ENCODE measurements around the gene MAPK6.
A peak's percentile ranks its signal among the peaks of the same experiment; 100 is the strongest.
"Not testable (repeated sequence)": the region's sequence is repeated elsewhere in the genome, so short reads cannot be mapped to it uniquely, and the experiment has no call there.

The MAPK6 gene

GRCh38 chr15:52003089-52003488 is 15.9 kb upstream of the MAPK6 start:
- ATAC-seq (replicated peaks; ENCODE audit: extremely low read depth, poor library complexity, severe bottlenecking); H3K4me1 Mint-ChIP-seq; H3K9me3 Mint-ChIP-seq; H3K36me3 Mint-ChIP-seq (ENCODE audit: insufficient read depth); H3K27ac Mint-ChIP-seq (ENCODE audit: low read depth); H3K27me3 Mint-ChIP-seq; H3K4me3 Mint-ChIP-seq; DNase-seq (ENCODE audit: low spot score in 2 of 2): not testable (repeated sequence)

GRCh38 chr15:52003710-52004109 is 15.3 kb upstream of the MAPK6 start:
- no peak for ATAC-seq (replicated peaks; ENCODE audit: extremely low read depth, poor library complexity, severe bottlenecking)
- no peak overlapping the region for H3K4me3 Mint-ChIP-seq
- no peaks in the 10 kb centered on the region for H3K4me1 Mint-ChIP-seq
- peaks cover 2% of the 10 kb centered on the region for H3K36me3 Mint-ChIP-seq (ENCODE audit: insufficient read depth)
- H3K9me3 Mint-ChIP-seq: no peaks in the 10 kb centered on the region
- H3K27ac Mint-ChIP-seq (ENCODE audit: low read depth): no peak overlapping the region
- no peaks in the 10 kb centered on the region for H3K27me3 Mint-ChIP-seq
- DNase-seq (ENCODE audit: low spot score in 2 of 2): no peak

GRCh38 chr15:52004806-52005205 is 14.2 kb upstream of the MAPK6 start:
- DNase-seq (ENCODE audit: low spot score in 2 of 2): no peak
- no peaks in the 10 kb centered on the region for H3K27me3 Mint-ChIP-seq
- H3K27ac Mint-ChIP-seq (ENCODE audit: low read depth): no peak overlapping the region
- H3K36me3 Mint-ChIP-seq (ENCODE audit: insufficient read depth): peaks cover 2% of the 10 kb centered on the region
- H3K4me3 Mint-ChIP-seq: no peak overlapping the region
- no peaks in the 10 kb centered on the region for H3K4me1 Mint-ChIP-seq
- no peaks in the 10 kb centered on the region for H3K9me3 Mint-ChIP-seq
- no peak for ATAC-seq (replicated peaks; ENCODE audit: extremely low read depth, poor library complexity, severe bottlenecking)

- ATAC-seq (replicated peaks; ENCODE audit: extremely low read depth, poor library complexity, severe bottlenecking): no peak
- Mint-ChIP-seq H3K36me3 (ENCODE audit: insufficient read depth) (peaks cover 4% of the 10 kb centered on the region), H3K4me3 (peak overlapping the region; percentile 18), H3K9me3 (no peaks in the 10 kb centered on the region), H3K4me1 (no peaks in the 10 kb centered on the region), H3K27me3 (no peaks in the 10 kb centered on the region), H3K27ac (ENCODE audit: low read depth) (no peak overlapping the region)
- no peak for DNase-seq (ENCODE audit: low spot score in 2 of 2)
Observed at GRCh38 chr15:52005748-52006701, 13.0 kb upstream of the MAPK6 start.

- DNase-seq (ENCODE audit: low spot score in 2 of 2) (no peak), ATAC-seq (replicated peaks; ENCODE audit: extremely low read depth, poor library complexity, severe bottlenecking) (no peak)
- Mint-ChIP-seq H3K4me1 (no peaks in the 10 kb centered on the region), H3K27me3 (no peaks in the 10 kb centered on the region), H3K4me3 (no peak overlapping the region), H3K27ac (ENCODE audit: low read depth) (no peak overlapping the region), H3K36me3 (ENCODE audit: insufficient read depth) (peaks cover 4% of the 10 kb centered on the region), H3K9me3 (no peaks in the 10 kb centered on the region)
Observed at GRCh38 chr15:52006702-52007340, 12.2 kb upstream of the MAPK6 start.

GRCh38 chr15:52008359-52008697 is 10.7 kb upstream of the MAPK6 start:
- ATAC-seq (replicated peaks; ENCODE audit: extremely low read depth, poor library complexity, severe bottlenecking) (no peak), DNase-seq (ENCODE audit: low spot score in 2 of 2) (no peak)
- no peak overlapping the region for H3K27ac Mint-ChIP-seq (ENCODE audit: low read depth)
- no peaks in the 10 kb centered on the region for H3K4me1 Mint-ChIP-seq
- no peaks in the 10 kb centered on the region for H3K9me3 Mint-ChIP-seq
- H3K4me3 Mint-ChIP-seq: no peak overlapping the region
- peaks cover 4% of the 10 kb centered on the region for H3K36me3 Mint-ChIP-seq (ENCODE audit: insufficient read depth)
- H3K27me3 Mint-ChIP-seq: no peaks in the 10 kb centered on the region

GRCh38 chr15:52008698-52009434 is 10.2 kb upstream of the MAPK6 start:
- Mint-ChIP-seq H3K9me3 (no peaks in the 10 kb centered on the region), H3K36me3 (ENCODE audit: insufficient read depth) (peaks cover 4% of the 10 kb centered on the region), H3K4me1 (no peaks in the 10 kb centered on the region), H3K4me3 (no peak overlapping the region), H3K27ac (ENCODE audit: low read depth) (no peak overlapping the region), H3K27me3 (no peaks in the 10 kb centered on the region)
- DNase-seq (ENCODE audit: low spot score in 2 of 2) (no peak), ATAC-seq (replicated peaks; ENCODE audit: extremely low read depth, poor library complexity, severe bottlenecking) (no peak)

- H3K4me3 Mint-ChIP-seq: no peak overlapping the region
- no peaks in the 10 kb centered on the region for H3K9me3 Mint-ChIP-seq
- peaks cover 2% of the 10 kb centered on the region for H3K36me3 Mint-ChIP-seq (ENCODE audit: insufficient read depth)
- no peaks in the 10 kb centered on the region for H3K27me3 Mint-ChIP-seq
- no peak for ATAC-seq (replicated peaks; ENCODE audit: extremely low read depth, poor library complexity, severe bottlenecking)
- H3K27ac Mint-ChIP-seq (ENCODE audit: low read depth): no peak overlapping the region
- no peaks in the 10 kb centered on the region for H3K4me1 Mint-ChIP-seq
- DNase-seq (ENCODE audit: low spot score in 2 of 2): no peak
Observed at GRCh38 chr15:52010633-52011595, 8.1 kb upstream of the MAPK6 start.

GRCh38 chr15:52011711-52012144 is 7.3 kb upstream of the MAPK6 start:
- Mint-ChIP-seq H3K4me1 (no peaks in the 10 kb centered on the region), H3K27me3 (no peaks in the 10 kb centered on the region), H3K27ac (ENCODE audit: low read depth) (no peak overlapping the region), H3K36me3 (ENCODE audit: insufficient read depth) (peaks cover 2% of the 10 kb centered on the region), H3K9me3 (no peaks in the 10 kb centered on the region), H3K4me3 (no peak overlapping the region)
- ATAC-seq (replicated peaks; ENCODE audit: extremely low read depth, poor library complexity, severe bottlenecking): no peak
- no peak for DNase-seq (ENCODE audit: low spot score in 2 of 2)

GRCh38 chr15:52012210-52012609 is 6.8 kb upstream of the MAPK6 start:
- no peak for ATAC-seq (replicated peaks; ENCODE audit: extremely low read depth, poor library complexity, severe bottlenecking)
- no peaks in the 10 kb centered on the region for H3K4me1 Mint-ChIP-seq
- peaks cover 2% of the 10 kb centered on the region for H3K36me3 Mint-ChIP-seq (ENCODE audit: insufficient read depth)
- no peaks in the 10 kb centered on the region for H3K9me3 Mint-ChIP-seq
- no peak overlapping the region for H3K4me3 Mint-ChIP-seq
- DNase-seq (ENCODE audit: low spot score in 2 of 2): no peak
- H3K27me3 Mint-ChIP-seq: no peaks in the 10 kb centered on the region
- no peak overlapping the region for H3K27ac Mint-ChIP-seq (ENCODE audit: low read depth)

- H3K27ac Mint-ChIP-seq (ENCODE audit: low read depth): no peak overlapping the region
- ATAC-seq (replicated peaks; ENCODE audit: extremely low read depth, poor library complexity, severe bottlenecking) (no peak), DNase-seq (ENCODE audit: low spot score in 2 of 2) (no peak)
- H3K27me3 Mint-ChIP-seq: no peaks in the 10 kb centered on the region
- peaks cover 5% of the 10 kb centered on the region for H3K36me3 Mint-ChIP-seq (ENCODE audit: insufficient read depth)
- H3K9me3 Mint-ChIP-seq: no peaks in the 10 kb centered on the region
- no peak overlapping the region for H3K4me3 Mint-ChIP-seq
- H3K4me1 Mint-ChIP-seq: no peaks in the 10 kb centered on the region
Observed at GRCh38 chr15:52013151-52013791, 5.7 kb upstream of the MAPK6 start.
